ENCODE data around the gene MAB21L3.

MAB21L3 gene

GRCh38 chr1:116110567-116111523, at the start of gene MAB21L3:
MAB21L3 (plus strand) TSS chr1:116111399; CDS start chr1:116112616, 1,217 bp downstream.
- H3K9ac ChIP-seq (ENCODE audit: low read length), result no peak within 1 kb of the TSS
- no peak within 1 kb of the TSS for H3K27ac ChIP-seq (ENCODE audit: low read length)
- H3K9me2 ChIP-seq (replicated peaks; ENCODE audit: insufficient read depth, low read length), result no peaks in the 10 kb centered on the region
- H3K27me3 ChIP-seq (replicated peaks; ENCODE audit: insufficient read depth, low read length), result no peaks in the 10 kb centered on the region
- H3F3A ChIP-seq (ENCODE audit: insufficient read depth, low read length), result no peaks in the 10 kb centered on the region
- DNase-seq, result no peak
- no peak within 1 kb of the TSS for H2AFZ ChIP-seq (ENCODE audit: low read length)
- no peaks in the 10 kb centered on the region for H3K36me3 ChIP-seq (replicated peaks; ENCODE audit: insufficient read depth, low read length)
- no peaks in the 10 kb centered on the region for H3K79me2 ChIP-seq (ENCODE audit: low read length)
- no peak within 1 kb of the TSS for H3K4me2 ChIP-seq (ENCODE audit: low read depth, low read length)
- no peaks in the 10 kb centered on the region for H3K9me3 ChIP-seq (replicated peaks; ENCODE audit: insufficient read depth, low read length)
- H4K20me1 ChIP-seq (ENCODE audit: insufficient read depth, low read length), result no peaks in the 10 kb centered on the region
- H3K4me3 ChIP-seq (ENCODE audit: low read length), result no peak within 1 kb of the TSS
- TF ChIP-seq EZH2phosphoT487 (IDR thresholded peaks at IDR 0.05; ENCODE audit: low read length), result no peak
- no peak for TF ChIP-seq CTCF (IDR thresholded peaks at IDR 0.05; ENCODE audit: low read length)
- TF ChIP-seq EZH2 (optimal IDR thresholded peaks at IDR 0.05; ENCODE audit: low read depth, low read length), result no peak
- H3K4me1 ChIP-seq (ENCODE audit: low read length), result no peaks in the 10 kb centered on the region

GRCh38 chr1:116062201-116062600, 49.0 kb upstream of the MAB21L3 start:
- DNase-seq, result no peak
- H3K4me3 ChIP-seq (ENCODE audit: low read length), result no peak overlapping the region
- H2AFZ ChIP-seq (ENCODE audit: low read length), result no peak overlapping the region
- TF ChIP-seq EZH2 (optimal IDR thresholded peaks at IDR 0.05; ENCODE audit: low read depth, low read length) (no peak), CTCF (IDR thresholded peaks at IDR 0.05; ENCODE audit: low read length) (no peak), EZH2phosphoT487 (IDR thresholded peaks at IDR 0.05; ENCODE audit: low read length) (no peak)
- no peaks in the 10 kb centered on the region for H4K20me1 ChIP-seq (ENCODE audit: insufficient read depth, low read length)
- no peaks in the 10 kb centered on the region for H3K9me2 ChIP-seq (replicated peaks; ENCODE audit: insufficient read depth, low read length)
- no peaks in the 10 kb centered on the region for H3K27me3 ChIP-seq (replicated peaks; ENCODE audit: insufficient read depth, low read length)
- no peaks in the 10 kb centered on the region for H3K79me2 ChIP-seq (ENCODE audit: low read length)
- no peaks in the 10 kb centered on the region for H3K36me3 ChIP-seq (replicated peaks; ENCODE audit: insufficient read depth, low read length)
- H3K9ac ChIP-seq (ENCODE audit: low read length), result no peak overlapping the region
- no peaks in the 10 kb centered on the region for H3K9me3 ChIP-seq (replicated peaks; ENCODE audit: insufficient read depth, low read length)
- H3K27ac ChIP-seq (ENCODE audit: low read length), result no peak overlapping the region
- H3K4me2 ChIP-seq (ENCODE audit: low read depth, low read length), result no peak overlapping the region
- H3K4me1 ChIP-seq (ENCODE audit: low read length), result no peaks in the 10 kb centered on the region
- no peaks in the 10 kb centered on the region for H3F3A ChIP-seq (ENCODE audit: insufficient read depth, low read length)

- Histone ChIP-seq H2AFZ (ENCODE audit: low read length) (no peak overlapping the region), H3K36me3 (replicated peaks; ENCODE audit: insufficient read depth, low read length) (no peaks in the 10 kb centered on the region), H3K4me2 (ENCODE audit: low read depth, low read length) (no peak overlapping the region), H3K9ac (ENCODE audit: low read length) (no peak overlapping the region), H3K4me3 (ENCODE audit: low read length) (no peak overlapping the region), H3K9me2 (replicated peaks; ENCODE audit: insufficient read depth, low read length) (no peaks in the 10 kb centered on the region), H3K79me2 (ENCODE audit: low read length) (no peaks in the 10 kb centered on the region), H3K27me3 (replicated peaks; ENCODE audit: insufficient read depth, low read length) (no peaks in the 10 kb centered on the region), H3K27ac (ENCODE audit: low read length) (no peak overlapping the region), H3K4me1 (ENCODE audit: low read length) (no peaks in the 10 kb centered on the region), H4K20me1 (ENCODE audit: insufficient read depth, low read length) (no peaks in the 10 kb centered on the region), H3K9me3 (replicated peaks; ENCODE audit: insufficient read depth, low read length) (no peaks in the 10 kb centered on the region), H3F3A (ENCODE audit: insufficient read depth, low read length) (no peaks in the 10 kb centered on the region)
- DNase-seq, result no peak
- no peak for TF ChIP-seq EZH2 (optimal IDR thresholded peaks at IDR 0.05; ENCODE audit: low read depth, low read length)
- TF ChIP-seq EZH2phosphoT487 (IDR thresholded peaks at IDR 0.05; ENCODE audit: low read length), result no peak
- TF ChIP-seq CTCF (IDR thresholded peaks at IDR 0.05; ENCODE audit: low read length), result no peak
These were observed 46.6 kb upstream of the MAB21L3 start for GRCh38 chr1:116064616-116065015.

Measured in MM.1S (cell line).